GM19397 (cell line): Measurements from ENCODE around the gene SLC19A1.

Experiments
- ATAC-seq: cut with Tn5 transposase; IDR thresholded peaks from one replicate; pipeline ENCODE4 v1.9.1; 2021; ENCODE audit warnings: mild to moderate bottlenecking, moderate library complexity; ENCODE audit not compliant: unreplicated experiment

The SLC19A1 gene

DNA sequence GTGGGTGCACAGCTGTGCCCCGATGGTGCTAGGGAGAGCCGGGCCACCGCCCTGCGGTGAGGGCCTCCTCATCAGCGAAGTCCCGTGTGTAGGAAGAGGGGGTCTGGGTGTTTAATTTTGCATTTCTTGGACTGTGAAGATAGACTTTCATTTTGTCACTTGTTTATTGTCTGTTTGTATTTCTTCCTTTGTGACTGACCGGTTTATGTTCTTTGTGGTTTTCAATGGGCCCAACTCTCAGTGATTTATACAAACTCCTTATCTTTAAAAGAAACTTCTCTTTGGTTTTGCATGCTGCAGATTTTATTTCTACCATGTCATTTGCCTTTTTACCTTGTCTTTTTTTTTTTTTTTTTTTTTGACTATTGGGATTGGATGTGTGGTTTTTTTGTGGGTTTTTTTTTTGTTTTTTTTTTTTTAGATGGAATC lies 72.1 kb downstream of the SLC19A1 start:
- no peak for ATAC-seq

DNA sequence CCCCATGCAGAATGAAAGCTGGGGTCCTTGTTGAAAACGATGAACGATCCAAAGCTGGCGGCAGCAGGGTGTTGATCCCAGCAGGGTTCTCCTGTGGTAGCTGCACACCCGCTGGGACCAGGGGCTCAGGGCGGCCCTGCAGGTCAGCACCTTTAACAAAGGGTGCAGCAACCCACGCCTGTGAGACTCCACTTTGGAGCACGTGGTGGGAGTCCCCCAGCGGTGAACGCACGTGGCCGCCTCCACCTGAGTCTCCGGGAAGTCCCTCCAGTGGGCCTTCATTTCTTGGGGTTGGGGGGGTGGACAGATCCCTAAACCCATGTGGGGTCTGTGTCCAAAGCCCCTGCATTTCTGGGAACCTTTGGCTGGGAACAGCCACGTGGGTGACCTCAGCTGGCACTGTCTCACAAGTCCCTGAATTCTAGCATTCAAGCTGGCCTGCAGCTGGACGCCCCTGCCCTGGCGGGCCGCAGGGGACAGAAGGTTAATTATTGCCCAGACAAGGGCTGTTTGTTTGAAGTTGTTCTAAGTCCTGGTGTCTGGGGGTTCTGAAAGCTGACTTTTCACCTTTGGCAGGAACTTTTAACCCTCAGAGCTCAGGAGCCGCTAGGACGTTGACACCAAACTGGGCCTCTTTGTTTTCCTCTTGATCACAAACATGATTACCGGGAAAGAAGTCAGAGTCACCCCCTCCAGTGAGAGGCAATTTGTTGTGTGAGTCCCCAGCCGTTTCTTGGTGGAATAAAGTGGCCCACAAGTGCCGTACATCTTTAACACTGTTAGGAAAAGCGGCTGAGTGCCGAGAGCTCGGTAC lies 72.8 kb downstream of the SLC19A1 start:
- no peak for ATAC-seq

- no peak for ATAC-seq
Measured at GRCh38 chr21:45468971-45469272, 73.3 kb downstream of the SLC19A1 start.

DNA sequence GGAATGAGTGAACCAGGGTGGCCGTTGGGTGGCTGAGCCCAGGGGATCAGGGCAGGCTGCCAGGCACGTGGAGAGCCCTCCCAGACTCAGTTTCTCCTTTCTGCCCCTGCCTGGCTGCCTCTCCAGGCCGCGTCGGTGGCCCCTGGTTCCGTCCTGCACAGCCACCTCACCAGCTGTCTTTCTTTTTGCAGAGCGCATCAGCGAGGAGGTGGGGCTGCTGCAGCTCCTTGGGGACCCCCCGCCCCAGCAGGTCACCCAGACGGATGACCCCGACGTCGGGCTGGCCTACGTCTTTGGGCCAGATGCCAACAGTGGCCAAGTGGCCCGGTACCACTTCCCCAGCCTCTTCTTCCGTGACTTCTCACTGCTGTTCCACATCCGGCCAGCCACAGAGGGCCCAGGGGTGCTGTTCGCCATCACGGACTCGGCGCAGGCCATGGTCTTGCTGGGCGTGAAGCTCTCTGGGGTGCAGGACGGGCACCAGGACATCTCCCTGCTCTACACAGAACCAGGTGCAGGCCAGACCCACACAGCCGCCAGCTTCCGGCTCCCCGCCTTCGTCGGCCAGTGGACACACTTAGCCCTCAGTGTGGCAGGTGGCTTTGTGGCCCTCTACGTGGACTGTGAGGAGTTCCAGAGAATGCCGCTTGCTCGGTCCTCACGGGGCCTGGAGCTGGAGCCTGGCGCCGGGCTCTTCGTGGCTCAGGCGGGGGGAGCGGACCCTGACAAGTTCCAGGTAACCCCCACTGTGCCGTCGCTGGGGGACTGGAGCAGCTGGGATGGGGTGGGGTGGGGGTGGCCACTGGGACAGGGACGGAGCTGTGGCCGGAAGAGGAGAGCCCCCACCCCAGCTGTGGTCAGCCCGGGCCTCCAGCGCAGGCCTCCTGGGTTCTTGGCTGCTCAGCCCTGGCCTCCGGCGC lies 73.9 kb downstream of the SLC19A1 start:
- no peak for ATAC-seq

DNA sequence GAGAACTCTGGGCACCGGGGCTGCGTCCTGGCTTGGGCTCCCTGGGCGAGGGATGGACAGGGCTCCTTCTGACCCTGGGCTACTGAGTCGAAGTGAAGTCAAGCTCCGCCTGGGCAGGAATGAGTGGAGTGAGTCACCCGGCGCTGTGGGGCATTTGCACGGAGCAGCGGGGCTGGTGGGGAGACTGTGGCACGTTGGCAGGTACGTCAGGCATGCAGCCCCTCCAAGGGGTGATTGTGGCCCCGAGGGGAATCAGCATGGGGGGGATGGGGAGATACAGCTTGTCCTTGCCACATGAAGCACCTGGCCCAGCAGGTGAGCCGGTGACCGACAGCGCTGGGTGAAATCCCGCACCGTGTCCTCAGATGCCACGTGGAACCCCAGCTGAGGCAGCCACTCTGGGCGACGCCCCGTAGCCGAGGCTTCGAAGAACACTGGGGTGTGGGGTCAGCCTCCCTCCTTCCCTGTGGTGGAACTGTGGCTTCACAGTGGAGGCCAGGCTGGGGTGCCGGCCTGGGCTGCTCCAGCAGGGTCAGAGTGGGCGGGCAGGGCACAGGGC lies 74.9 kb downstream of the SLC19A1 start:
- ATAC-seq = no peak

GRCh38 chr21:45466330-45467220 lies 75.7 kb downstream of the SLC19A1 start:
- no peak for ATAC-seq

GRCh38 chr21:45465611-45466329 lies 76.5 kb downstream of the SLC19A1 start:
- no peak for ATAC-seq

GRCh38 chr21:45465105-45465504 lies 77.1 kb downstream of the SLC19A1 start:
- ATAC-seq = no peak

DNA sequence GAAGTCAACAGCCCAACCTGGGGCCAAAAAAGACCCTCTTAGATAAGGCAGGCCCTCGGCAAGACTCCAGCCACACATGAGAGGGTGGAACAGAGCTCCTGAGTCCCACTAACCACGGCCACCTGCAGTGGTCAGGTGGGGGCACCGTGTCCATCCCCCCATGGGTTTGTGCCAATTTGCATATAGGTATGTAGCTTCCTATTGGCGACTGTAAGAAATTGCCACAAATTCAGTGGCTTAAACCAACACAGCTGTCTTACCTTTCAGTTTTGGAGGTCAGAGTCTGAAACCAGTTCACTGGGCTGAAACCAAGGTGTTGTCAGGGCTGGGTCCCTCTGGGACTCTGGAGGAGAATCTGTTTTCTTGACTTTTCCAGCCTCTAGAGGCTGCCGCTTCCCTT lies 77.9 kb downstream of the SLC19A1 start:
- no peak for ATAC-seq

DNA sequence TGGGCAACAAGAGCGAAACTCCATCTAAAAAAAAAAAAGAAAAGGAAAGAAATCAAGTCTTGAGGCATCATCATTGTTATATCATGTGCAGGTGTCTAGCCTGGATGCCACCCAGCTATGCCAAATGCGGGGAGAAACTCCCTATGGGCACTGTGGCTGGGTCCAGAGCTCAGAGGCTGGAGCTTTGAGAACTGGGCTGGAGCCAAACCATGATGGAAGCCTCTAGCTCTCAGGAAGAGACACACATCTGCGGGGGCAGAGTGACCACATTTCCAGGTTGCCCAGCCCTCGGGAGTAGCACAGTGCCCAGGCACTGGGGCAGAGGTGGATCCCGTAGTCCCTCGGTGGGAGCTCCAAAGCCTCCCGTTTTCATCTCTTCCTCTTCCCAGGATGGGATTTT lies 78.4 kb downstream of the SLC19A1 start:
- no peak for ATAC-seq

DNA sequence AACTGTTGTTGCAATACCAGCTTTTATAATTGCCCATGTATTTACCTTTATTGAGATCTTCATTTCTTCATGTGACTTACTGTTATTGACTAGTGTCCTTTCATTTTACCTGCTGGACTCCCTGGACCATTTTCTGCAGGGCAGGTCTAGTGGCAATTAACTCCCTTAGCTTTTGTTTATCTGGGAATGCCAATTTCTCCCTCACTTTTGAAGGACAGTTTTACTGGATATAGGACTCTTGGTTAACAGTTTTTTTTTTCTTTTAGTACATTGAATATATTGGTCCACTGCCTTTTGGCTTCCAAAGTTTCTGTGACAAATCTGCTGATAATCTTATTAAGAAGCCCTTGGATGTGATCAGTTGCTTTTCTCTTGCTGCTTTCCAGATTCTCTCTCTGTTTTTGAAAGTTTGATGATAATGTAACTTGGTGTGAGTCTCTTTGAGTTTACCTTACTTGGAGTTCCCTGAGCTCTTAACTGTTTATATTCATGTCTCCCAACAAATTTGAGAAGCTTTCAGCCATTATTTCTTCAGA lies 80.4 kb downstream of the SLC19A1 start:
- ATAC-seq = no peak

GRCh38 chr21:45461369-45461750 lies 80.9 kb downstream of the SLC19A1 start:
- ATAC-seq = no peak

GRCh38 chr21:45460611-45461368 lies 81.5 kb downstream of the SLC19A1 start:
- ATAC-seq = no peak

GRCh38 chr21:45460011-45460565 lies 82.2 kb downstream of the SLC19A1 start:
- no peak for ATAC-seq

GRCh38 chr21:45459171-45460010 lies 82.8 kb downstream of the SLC19A1 start:
- ATAC-seq = no peak

- no peak for ATAC-seq
Measured at GRCh38 chr21:45458281-45459170, 83.7 kb downstream of the SLC19A1 start.

GRCh38 chr21:45457832-45458172 lies 84.4 kb downstream of the SLC19A1 start:
- ATAC-seq = no peak
